Measurements from ENCODE around the gene TFDP3.
A peak's percentile ranks its signal among the peaks of the same experiment; 100 is the strongest.

Gene TFDP3

GRCh38 chrX:133185938-133186337, 32.2 kb downstream of the TFDP3 start:
- no peak for DNase-seq

GRCh38 chrX:133185119-133185518, 33.0 kb downstream of the TFDP3 start:
- DNase-seq, result no peak

- DNase-seq, result no peak
Observed at GRCh38 chrX:133183806-133184205, 34.3 kb downstream of the TFDP3 start.

GRCh38 chrX:133179500-133179899, 38.7 kb downstream of the TFDP3 start:
- no peak for DNase-seq

- DNase-seq, result no peak
Observed at GRCh38 chrX:133177202-133177601, 41.0 kb downstream of the TFDP3 start.

- no peak for DNase-seq
Observed at GRCh38 chrX:133175605-133176004, 42.5 kb downstream of the TFDP3 start.

GRCh38 chrX:133175162-133175561, 43.0 kb downstream of the TFDP3 start:
- DNase-seq, result no peak

GRCh38 chrX:133171962-133172708, 46.0 kb downstream of the TFDP3 start:
- peak in 4 of 56 donors; percentile 0 to 2 (median 0) for DNase-seq

All from amygdala (tissue), 56 donors.